Liver (tissue), 9 donors: ENCODE measurements around the gene SYNDIG1. TPM values are rescaled to one million over a fixed set of nuclear protein-coding genes. Genes with fewer than 3 reads are reported as not detected.

Source experiments
- DNase-seq: peaks from one replicate; pipeline ENCODE4 v3.0.0-alpha.2; 2017; ENCODE audit warnings: low spot score
- H3K27ac ChIP-seq, 2 donors: one replicate each; pipeline ENCODE4 v1.7.0; 2013; ENCODE audit warnings: inconsistent platforms in 2 of 2, low read length in 2 of 2, control low read depth in 1 of 2, low read depth in 1 of 2, mild to moderate bottlenecking in 1 of 2
- H3K27me3 ChIP-seq, 4 donors: one replicate each; pipeline versions ENCODE4 v1.6.1 to v1.7.0; 2013; ENCODE audit warnings: low read length in 3 of 4, inconsistent platforms in 1 of 4, mild to moderate bottlenecking in 1 of 4, moderate library complexity in 1 of 4; ENCODE audit not compliant: control insufficient read depth in 4 of 4, insufficient read depth in 4 of 4
- H3K36me3 ChIP-seq, 4 donors: one replicate each; pipeline versions ENCODE4 v1.6.1 to v1.7.0; 2013; ENCODE audit warnings: low read length in 3 of 4, mild to moderate bottlenecking in 3 of 4, low read depth in 1 of 4, moderate library complexity in 1 of 4; ENCODE audit not compliant: control insufficient read depth in 4 of 4, insufficient read depth in 3 of 4
- H3K4me1 ChIP-seq, 4 donors: one replicate each; pipeline versions ENCODE4 v1.6.1 to v1.7.0; 2013; ENCODE audit warnings: low read length in 3 of 4, mild to moderate bottlenecking in 3 of 4, moderate library complexity in 1 of 4; ENCODE audit not compliant: control insufficient read depth in 4 of 4, insufficient read depth in 4 of 4
- H3K4me3 ChIP-seq, 3 donors: one replicate each; pipeline versions ENCODE4 v1.6.1 to v1.7.0; 2013; ENCODE audit warnings: low read length in 3 of 3, control low read depth in 1 of 3, low read depth in 1 of 3, mild to moderate bottlenecking in 1 of 3
- H3K9ac ChIP-seq, 2 donors: one replicate each; pipeline ENCODE4 v1.7.0; 2013; ENCODE audit warnings: low read length in 2 of 2, mild to moderate bottlenecking in 2 of 2, moderate library complexity in 2 of 2, control low read depth in 1 of 2, low read depth in 1 of 2
- H3K9me3 ChIP-seq, 4 donors: one replicate each; pipeline versions ENCODE4 v1.6.1 to v1.7.0; 2013; ENCODE audit warnings: low read length in 3 of 4; ENCODE audit not compliant: control insufficient read depth in 4 of 4
- ATF3 ChIP-seq: IDR thresholded peaks from 2 replicates; pipeline ENCODE4 v1.6.1; 2016; ENCODE audit warnings: antibody characterized with exemption
- CTCF ChIP-seq: fragments of 150-350 bp; IDR thresholded peaks from 2 replicates; pipeline ENCODE4 v1.5.1; 2017; ENCODE audit warnings: improper control_type of control experiment, low read depth, low read length; ENCODE audit not compliant: missing input control
- EGR1 ChIP-seq, 2 donors: IDR thresholded peaks; 2 replicates each; pipeline ENCODE4 v1.6.1; 2016 to 2018; ENCODE audit warnings: antibody characterized with exemption in 2 of 2, low read depth in 2 of 2
- FOXA1 ChIP-seq: IDR thresholded peaks from 2 replicates; pipeline ENCODE4 v1.6.1; 2016; ENCODE audit warnings: antibody characterized with exemption
- FOXA2 ChIP-seq: IDR thresholded peaks from 2 replicates; pipeline ENCODE4 v1.6.1; 2016; ENCODE audit warnings: antibody characterized with exemption
- GABPA ChIP-seq, 2 donors: IDR thresholded peaks in 1 of 2; conservative IDR thresholded peaks in 1 of 2; 2 replicates each; pipeline ENCODE4 v1.6.1; 2016; ENCODE audit warnings: antibody characterized with exemption in 2 of 2, mild to moderate bottlenecking in 1 of 2, moderate library complexity in 1 of 2
- HNF4A ChIP-seq, 2 donors: conservative IDR thresholded peaks; 2 replicates each; pipeline ENCODE4 v1.6.1; 2016; ENCODE audit warnings: antibody characterized with exemption in 2 of 2, mild to moderate bottlenecking in 2 of 2
- HNF4G ChIP-seq: IDR thresholded peaks from 2 replicates; pipeline ENCODE4 v1.6.1; 2016; ENCODE audit warnings: antibody characterized with exemption
- JUND ChIP-seq, 2 donors: IDR thresholded peaks; 2 replicates each; pipeline ENCODE4 v1.6.1; 2016; ENCODE audit warnings: antibody characterized with exemption in 2 of 2
- MAX ChIP-seq: IDR thresholded peaks from 2 replicates; pipeline ENCODE4 v1.6.1; 2016; ENCODE audit warnings: antibody characterized with exemption
- NR2F2 ChIP-seq: IDR thresholded peaks from 2 replicates; pipeline ENCODE4 v1.6.1; 2016; ENCODE audit warnings: antibody characterized with exemption
- RAD21 ChIP-seq, 2 donors: IDR thresholded peaks; 2 replicates each; pipeline ENCODE4 v1.6.1; 2016; ENCODE audit warnings: antibody characterized with exemption in 2 of 2, mild to moderate bottlenecking in 2 of 2
- REST ChIP-seq: IDR thresholded peaks from 2 replicates; pipeline ENCODE4 v1.6.1; 2016; ENCODE audit warnings: antibody characterized with exemption, mild to moderate bottlenecking
- RXRA ChIP-seq, 2 donors: IDR thresholded peaks; 2 replicates each; pipeline ENCODE4 v1.6.1; 2017 to 2018; ENCODE audit warnings: antibody characterized with exemption in 2 of 2, mild to moderate bottlenecking in 1 of 2
- SP1 ChIP-seq: IDR thresholded peaks from 2 replicates; pipeline ENCODE4 v1.6.1; 2018; ENCODE audit warnings: antibody characterized with exemption, mild to moderate bottlenecking
- TAF1 ChIP-seq: conservative IDR thresholded peaks from 2 replicates; pipeline ENCODE4 v1.6.1; 2016; ENCODE audit warnings: antibody characterized with exemption, mild to moderate bottlenecking
- YY1 ChIP-seq: IDR thresholded peaks from 2 replicates; pipeline ENCODE4 v1.6.1; 2016; ENCODE audit warnings: antibody characterized with exemption, mild to moderate bottlenecking
- ZBTB33 ChIP-seq: IDR thresholded peaks from 2 replicates; pipeline ENCODE4 v1.6.1; 2016; ENCODE audit warnings: antibody characterized with exemption
- WGBS: extraction: QIAGEN DNeasy Blood & Tissue Kit; methylation state at CpG from one replicate; pipeline ENCODE4 v1.1.7; 2013; 5-methylcytosine and 5-hydroxymethylcytosine counted together
- polyA plus RNA-seq, 2 donors: library from polyadenylated mRNA; stranded (reverse) in 1 of 2; unstranded in 1 of 2; fragments of 200-250 nt in 1 of 2; fragments of >200 nt in 1 of 2; fragmentation: Nextera tagmentation in 1 of 2; extraction: Ambion mirVana in 1 of 2; gene quantifications; one replicate each; pipeline versions ENCODE4 v1.2.1 to v1.2.3, GENCODE V29; 2013 to 2015
- total RNA-seq, 2 donors: library from RNA; depleted of rRNA; stranded (reverse); fragments of >200 nt; gene quantifications; one replicate each; pipeline ENCODE4 v1.2.3, GENCODE V29; 2014
- donor health status: healthy.
- donor health status: healthy.
- donor health status: healthy.
- donor health status: healthy.
- donor health status: healthy.

Gene SYNDIG1
- total and polyA plus RNA-seq, 4 donors, result 0.05 to 0.08 TPM; not detected in 2

GRCh38 chr20:24425523-24426135 is 43.8 kb upstream of the SYNDIG1 start:
- no peaks in the 10 kb centered on the region for H3K4me1 ChIP-seq
- TF ChIP-seq RXRA (IDR thresholded peaks at IDR 0.05), result no peak
- no peak for TF ChIP-seq GABPA (IDR thresholded peaks at IDR 0.05 in 1 of 2, conservative IDR thresholded peaks at IDR 0.05 in 1 of 2)
- TF ChIP-seq CTCF, result no peak
- no peak for TF ChIP-seq REST
- TF ChIP-seq EGR1 (IDR thresholded peaks at IDR 0.05; ENCODE audit: low read depth in 2 of 2), result no peak
- TF ChIP-seq NR2F2, result no peak
- no peak for TF ChIP-seq YY1
- no peak for TF ChIP-seq ZBTB33
- TF ChIP-seq MAX, result no peak
- no peak for TF ChIP-seq TAF1
- TF ChIP-seq FOXA2, result no peak
- no peak for TF ChIP-seq RAD21 (IDR thresholded peaks at IDR 0.05)
- no peak for TF ChIP-seq ATF3
- no peak for TF ChIP-seq SP1
- no peak for TF ChIP-seq JUND (IDR thresholded peaks at IDR 0.05)
- no peak for TF ChIP-seq HNF4G
- no peak for TF ChIP-seq HNF4A (conservative IDR thresholded peaks at IDR 0.05)
- no peak for TF ChIP-seq FOXA1
- no peaks in the 10 kb centered on the region for H3K36me3 ChIP-seq
- H3K9ac ChIP-seq, result no peak overlapping the region
- WGBS, result 82% methylated on average over 4 of the region's 4 CpGs
- no peak overlapping the region for H3K27ac ChIP-seq
- no peak overlapping the region for H3K4me3 ChIP-seq
- H3K27me3 ChIP-seq, result no peaks in the 10 kb centered on the region
- DNase-seq, result no peak
- no peaks in the 10 kb centered on the region for H3K9me3 ChIP-seq
